GM18519 (cell line): ENCODE data around the gene ADA.

Source experiments
- ATAC-seq: cut with Tn5 transposase; IDR thresholded peaks from one replicate; pipeline ENCODE4 v1.9.1; 2021; ENCODE audit warnings: mild to moderate bottlenecking, moderate library complexity; ENCODE audit not compliant: unreplicated experiment, low FRiP score

ADA gene

GRCh38 chr20:44627364-44628010, 24.0 kb downstream of the ADA start:
- no peak for ATAC-seq

- no peak for ATAC-seq
Observed at GRCh38 chr20:44626278-44626677, 25.2 kb downstream of the ADA start.

DNA sequence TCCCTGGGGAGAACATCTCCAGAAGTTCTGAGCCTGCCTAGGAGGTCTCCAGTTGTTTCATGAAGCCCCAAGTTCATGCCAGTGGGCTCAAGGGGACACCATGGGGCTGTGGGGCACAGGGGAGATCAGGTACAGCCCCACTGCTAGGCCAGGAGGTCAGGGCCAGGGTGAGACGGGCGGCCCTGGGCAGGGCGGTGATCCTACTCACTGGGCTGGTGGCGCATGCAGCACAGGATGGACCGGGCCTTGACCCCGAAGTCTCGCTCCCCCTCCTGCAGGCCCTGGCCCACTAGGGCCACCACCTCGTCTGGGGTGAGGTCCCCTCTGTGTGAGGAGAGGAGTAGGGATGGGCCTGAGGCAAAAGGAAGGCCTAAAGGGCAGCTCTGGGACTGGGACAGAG, 26.1 kb downstream of the ADA start:
- ATAC-seq: no peak

- no peak for ATAC-seq
Observed at GRCh38 chr20:44624743-44625271, 26.7 kb downstream of the ADA start.

GRCh38 chr20:44624152-44624551, 27.3 kb downstream of the ADA start:
- no peak for ATAC-seq

GRCh38 chr20:44622501-44623270, 28.8 kb downstream of the ADA start:
- ATAC-seq: no peak

- ATAC-seq: no peak
Observed at GRCh38 chr20:44621939-44622338, 29.6 kb downstream of the ADA start.

- ATAC-seq: no peak
Observed at GRCh38 chr20:44621325-44621724, 30.2 kb downstream of the ADA start.

GRCh38 chr20:44620030-44620429, 31.5 kb downstream of the ADA start:
- no peak for ATAC-seq

GRCh38 chr20:44619294-44619693, 32.2 kb downstream of the ADA start:
- no peak for ATAC-seq

GRCh38 chr20:44618318-44618731, 33.2 kb downstream of the ADA start:
- ATAC-seq: no peak

DNA sequence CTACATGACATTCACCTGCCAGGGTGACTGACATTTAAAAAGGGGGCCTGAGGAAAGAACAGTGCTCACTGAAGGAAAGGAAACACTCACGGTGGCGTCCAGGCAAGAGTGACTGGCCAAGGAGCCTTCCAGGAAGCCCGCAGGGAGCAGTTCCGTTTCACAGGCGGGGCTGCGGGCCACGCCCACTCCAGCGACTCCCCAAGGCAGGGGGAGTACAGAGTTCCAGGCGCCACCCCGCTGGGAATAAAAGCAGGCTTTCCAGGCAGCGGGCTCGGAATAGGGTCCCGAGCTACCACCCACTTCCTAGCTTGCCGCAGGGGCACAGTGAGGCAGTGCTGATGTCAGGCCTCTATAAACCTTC, 34.9 kb downstream of the ADA start:
- no peak for ATAC-seq

- no peak for ATAC-seq
Observed at GRCh38 chr20:44615876-44616603, 35.5 kb downstream of the ADA start.

DNA sequence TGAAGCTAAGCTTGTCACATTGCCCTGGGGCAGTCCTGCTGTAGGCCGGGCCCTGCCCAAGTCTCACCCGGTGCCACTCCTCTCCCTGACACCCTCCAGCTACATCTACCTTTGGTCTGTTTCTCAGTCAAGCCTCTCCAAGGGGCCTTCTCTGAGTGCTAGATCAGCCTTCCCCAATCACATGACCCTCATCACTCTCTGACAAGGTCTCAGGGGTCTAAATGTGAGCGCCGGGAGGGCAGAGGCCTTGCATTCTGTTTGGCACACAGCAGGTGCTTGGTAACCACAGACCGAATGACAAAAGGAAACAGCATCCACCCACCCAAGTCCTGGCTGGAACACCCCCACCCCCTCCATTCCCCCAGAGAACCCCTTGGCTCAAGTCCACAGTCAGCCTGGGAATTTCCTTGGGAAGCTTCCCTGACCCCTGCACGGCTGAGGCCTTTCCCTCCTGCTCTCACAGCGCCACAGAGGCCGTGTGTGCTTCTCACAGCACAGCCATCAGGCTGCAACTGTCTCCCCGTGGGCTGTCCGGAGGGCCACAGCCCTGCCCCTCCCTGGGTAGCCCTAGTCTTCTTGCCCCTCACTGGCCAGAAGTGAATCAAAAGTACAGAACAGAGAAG, 36.2 kb downstream of the ADA start:
- ATAC-seq: no peak

- ATAC-seq: no peak
Observed at GRCh38 chr20:44614525-44614924, 37.0 kb downstream of the ADA start.

DNA sequence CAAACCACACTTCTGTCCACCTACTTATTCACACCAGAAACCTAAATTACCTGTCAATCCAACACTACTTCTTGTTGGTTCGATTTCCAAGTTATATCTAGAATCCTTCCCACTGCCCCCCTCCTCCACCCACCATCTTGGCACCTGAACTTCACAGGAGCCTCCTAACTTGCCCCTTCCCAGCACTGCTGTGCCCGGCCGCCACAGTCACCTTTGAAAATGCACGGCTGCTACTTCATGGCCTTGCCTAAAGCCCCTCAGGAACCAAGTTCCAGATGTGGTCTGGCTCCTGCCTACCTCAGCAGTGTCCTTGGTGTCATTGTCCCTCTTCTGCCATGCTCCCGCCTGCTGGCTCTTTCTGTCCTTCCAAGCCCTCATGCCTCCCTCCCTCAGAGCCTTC, 37.9 kb downstream of the ADA start:
- ATAC-seq: no peak

DNA sequence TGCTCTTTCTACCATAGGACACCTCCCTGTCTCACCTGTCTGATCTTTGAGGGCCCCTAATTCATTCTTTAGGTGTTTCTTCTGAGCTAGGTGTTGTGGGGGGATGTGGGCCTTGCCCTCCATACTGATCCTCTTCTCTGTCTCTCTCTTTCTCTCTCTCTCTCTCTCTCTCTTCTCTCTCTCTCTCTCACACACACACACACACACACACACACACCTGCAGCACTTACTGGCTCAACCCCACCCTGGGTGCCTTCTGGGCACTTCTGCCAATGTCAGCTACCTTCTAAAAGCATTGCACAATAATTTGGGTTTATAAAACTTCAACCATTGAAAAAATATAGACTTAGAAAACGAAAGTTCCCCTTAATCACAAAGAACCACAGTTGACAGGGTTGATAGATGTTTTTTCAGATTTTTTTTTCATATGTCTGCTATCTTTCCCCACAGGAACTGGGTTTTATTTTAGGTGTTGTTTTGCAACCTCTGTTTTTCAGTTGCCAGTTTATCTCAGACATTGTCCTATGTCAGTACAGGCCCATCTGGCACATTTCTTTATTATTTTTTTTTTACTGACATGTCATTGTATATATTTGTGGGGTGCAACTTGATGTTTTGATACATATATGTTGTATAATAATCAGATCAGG, 41.1 kb downstream of the ADA start:
- ATAC-seq: no peak

DNA sequence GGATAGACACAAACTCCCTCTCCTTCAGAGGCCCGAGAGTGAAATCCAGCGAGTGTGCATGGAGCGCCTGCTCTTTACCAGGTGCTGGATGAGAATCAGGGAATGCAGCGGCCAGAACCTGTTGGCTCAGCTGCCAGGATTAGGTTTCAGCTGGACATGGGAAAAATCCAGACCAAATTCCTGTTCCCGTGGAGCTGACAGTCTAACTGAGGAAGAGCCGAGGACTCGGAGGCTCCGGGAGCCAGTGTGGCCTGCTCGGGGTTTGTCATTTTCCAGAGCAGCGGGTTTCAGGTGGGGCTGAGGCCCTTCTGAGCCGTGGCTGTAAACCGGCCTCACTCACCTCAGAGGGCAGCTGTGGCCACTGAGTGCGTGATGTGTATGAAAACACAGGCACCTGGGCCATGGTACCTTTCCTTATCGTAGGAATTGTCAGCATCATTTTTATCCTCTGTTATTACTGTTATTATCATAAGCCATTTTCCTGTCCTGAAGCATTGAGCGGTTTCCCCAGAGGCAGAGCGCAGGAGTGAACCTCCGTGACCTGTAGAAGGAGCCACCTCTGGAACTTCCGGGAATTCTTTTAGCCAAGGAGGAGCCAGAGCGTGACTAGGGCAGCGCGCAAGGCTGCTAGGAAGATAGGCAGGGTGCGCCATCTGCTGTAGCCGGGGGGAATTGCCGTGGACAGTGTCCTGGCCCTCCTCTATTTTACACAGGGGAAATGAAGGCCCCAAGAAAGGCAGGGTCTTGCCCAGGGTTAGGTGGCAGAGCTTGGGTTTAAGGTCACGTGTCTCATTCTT, 41.8 kb downstream of the ADA start:
- peak; percentile 53 for ATAC-seq

DNA sequence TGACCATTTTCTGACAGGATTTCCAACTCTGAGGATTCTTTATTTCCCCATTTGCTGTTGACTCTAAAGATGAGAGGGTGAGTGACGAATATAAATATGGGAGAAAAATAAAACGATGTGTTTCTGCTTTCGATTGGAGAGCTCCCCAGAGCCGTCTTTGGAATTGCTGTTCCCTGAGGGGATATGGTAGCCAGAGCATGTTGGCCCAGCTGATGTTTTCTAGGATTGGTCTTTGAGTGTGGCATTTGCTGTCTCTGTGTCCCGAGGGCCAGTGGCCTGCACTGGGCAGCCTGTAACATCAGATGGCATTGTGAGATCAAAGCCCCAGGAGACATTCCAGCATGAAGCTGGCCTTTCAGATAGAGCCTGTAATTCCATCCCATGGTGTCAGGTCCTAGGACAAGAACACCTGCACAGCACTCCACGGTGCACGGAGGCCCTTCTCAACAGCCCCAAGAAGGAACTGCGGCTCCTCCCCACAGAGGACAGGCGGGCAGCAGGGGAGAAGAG, 42.4 kb downstream of the ADA start:
- no peak for ATAC-seq
